Measurements from ENCODE around the gene PSME4. TPM values are rescaled to one million over a fixed set of nuclear protein-coding genes. Genes with fewer than 3 reads are reported as not detected.

The PSME4 gene
- total RNA-seq, 4 donors from 2014 or later: 144 to 247 (median 162) TPM

DNA sequence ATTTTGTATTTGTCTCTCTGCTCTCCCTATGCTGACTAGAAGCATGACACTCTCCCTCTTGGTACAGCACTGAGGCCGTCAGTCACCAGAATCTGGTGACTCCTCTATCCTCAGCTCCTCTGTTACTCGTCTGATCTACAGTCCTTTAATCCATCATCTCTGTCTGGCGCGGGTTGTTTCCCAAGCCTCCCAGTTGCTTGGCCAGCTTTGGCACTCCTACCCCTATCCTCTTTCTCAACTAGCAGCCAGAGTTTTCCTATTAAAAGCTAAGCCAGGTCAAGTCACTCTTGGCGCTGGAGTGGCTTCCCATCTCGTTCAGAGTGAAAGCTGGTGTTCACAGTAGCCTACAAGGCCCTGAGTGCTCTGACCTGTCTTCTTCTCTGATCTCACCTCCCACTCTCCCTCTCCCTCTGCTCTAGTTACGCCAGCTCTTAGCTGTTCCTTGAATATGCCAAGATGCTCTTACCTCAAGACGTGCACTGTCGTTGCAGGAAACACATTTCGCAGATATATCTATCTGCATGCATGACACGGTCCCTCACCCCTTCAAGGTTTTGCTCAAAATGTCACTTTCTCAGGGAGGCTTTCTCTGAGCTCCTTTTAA is 41.8 kb upstream of the PSME4 start:
- ATAC-seq (peak; percentile 93 to 96), DNase-seq (peak; percentile 84 to 93)
- H3K27ac ChIP-seq: peak overlapping the region; percentile 66 to 79 (median 76)

DNA sequence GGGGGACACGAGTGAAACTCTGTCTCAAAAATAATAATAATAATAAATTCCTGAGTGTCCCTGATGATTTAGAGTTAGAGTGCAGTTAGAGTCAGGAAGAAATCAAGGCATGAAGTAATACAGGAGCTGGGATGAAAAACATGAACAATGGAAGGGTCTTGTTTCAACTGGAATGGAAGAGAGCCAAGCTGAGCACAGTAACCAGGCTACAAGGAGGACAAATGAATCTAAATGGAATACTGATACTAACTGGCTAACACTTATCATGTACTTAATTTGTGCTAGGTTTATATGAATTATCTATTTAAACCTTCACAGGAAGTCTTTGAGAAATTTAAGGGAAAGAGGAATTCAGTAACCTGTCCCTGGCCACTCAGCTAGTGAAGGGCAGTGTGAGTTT is 38.8 kb upstream of the PSME4 start:
- no peak for DNase-seq
- H3K9me3 ChIP-seq: no peaks in the 10 kb centered on the region
- no peak for TF ChIP-seq POLR2A (IDR thresholded peaks at IDR 0.05)
- TF ChIP-seq, protein P1, sequence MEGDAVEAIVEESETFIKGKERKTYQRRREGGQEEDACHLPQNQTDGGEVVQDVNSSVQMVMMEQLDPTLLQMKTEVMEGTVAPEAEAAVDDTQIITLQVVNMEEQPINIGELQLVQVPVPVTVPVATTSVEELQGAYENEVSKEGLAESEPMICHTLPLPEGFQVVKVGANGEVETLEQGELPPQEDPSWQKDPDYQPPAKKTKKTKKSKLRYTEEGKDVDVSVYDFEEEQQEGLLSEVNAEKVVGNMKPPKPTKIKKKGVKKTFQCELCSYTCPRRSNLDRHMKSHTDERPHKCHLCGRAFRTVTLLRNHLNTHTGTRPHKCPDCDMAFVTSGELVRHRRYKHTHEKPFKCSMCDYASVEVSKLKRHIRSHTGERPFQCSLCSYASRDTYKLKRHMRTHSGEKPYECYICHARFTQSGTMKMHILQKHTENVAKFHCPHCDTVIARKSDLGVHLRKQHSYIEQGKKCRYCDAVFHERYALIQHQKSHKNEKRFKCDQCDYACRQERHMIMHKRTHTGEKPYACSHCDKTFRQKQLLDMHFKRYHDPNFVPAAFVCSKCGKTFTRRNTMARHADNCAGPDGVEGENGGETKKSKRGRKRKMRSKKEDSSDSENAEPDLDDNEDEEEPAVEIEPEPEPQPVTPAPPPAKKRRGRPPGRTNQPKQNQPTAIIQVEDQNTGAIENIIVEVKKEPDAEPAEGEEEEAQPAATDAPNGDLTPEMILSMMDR (IDR thresholded peaks at IDR 0.05 in 4 of 5, conservative IDR thresholded peaks at IDR 0.05 in 1 of 5): no peak
- H3K27me3 ChIP-seq: no peaks in the 10 kb centered on the region
- no peak overlapping the region for H3K4me3 ChIP-seq
- no peak for ATAC-seq
- intact Hi-C loops (cut with DNase I; ENCODE audit: low total_unique reads) (no loop called here), in situ Hi-C loops (cut with MboI; ENCODE audit: low sequenced_read_pairs in 4 of 4) (no loop called here)
- peaks cover 4 to 8% of the 10 kb centered on the region in 2 donors for H3K4me1 ChIP-seq
- no peaks in the 10 kb centered on the region for H3K36me3 ChIP-seq
- H3K27ac ChIP-seq: no peak overlapping the region

More for the DNA sequence above, 41.8 kb upstream of the PSME4 start:
- in situ Hi-C loops (cut with MboI; ENCODE audit: low sequenced_read_pairs in 4 of 4): no loop called here
- Histone ChIP-seq H3K36me3 (no peaks in the 10 kb centered on the region), H3K4me1 (peaks cover 11 to 15% of the 10 kb centered on the region in 2 donors), H3K27me3 (no peaks in the 10 kb centered on the region), H3K4me3 (no peak overlapping the region), H3K9me3 (no peaks in the 10 kb centered on the region)
- intact Hi-C loops (cut with DNase I; ENCODE audit: low total_unique reads): no loop called here
- TF ChIP-seq, protein P1 (IDR thresholded peaks at IDR 0.05 in 4 of 5, conservative IDR thresholded peaks at IDR 0.05 in 1 of 5): no peak
- TF ChIP-seq POLR2A (IDR thresholded peaks at IDR 0.05): no peak

DNA sequence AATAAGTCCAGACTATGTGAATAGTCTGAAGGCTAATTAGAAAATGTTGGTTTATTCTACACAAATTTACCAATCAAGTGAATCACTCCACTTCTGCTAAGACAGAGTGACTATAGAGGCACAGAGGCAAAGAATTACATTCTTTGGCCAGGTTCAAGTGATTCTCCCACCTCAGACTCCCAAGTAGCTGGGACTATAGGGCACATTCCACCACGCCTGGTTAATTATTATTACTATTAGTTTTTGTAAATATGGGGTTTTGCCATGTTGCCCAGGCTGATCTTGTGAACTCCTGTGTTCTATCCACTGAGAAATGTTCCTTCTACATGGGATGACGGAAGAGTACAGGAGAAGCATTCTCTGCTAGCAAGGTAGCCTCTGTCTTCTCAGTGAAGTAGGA is 37.6 kb upstream of the PSME4 start:
- no peak overlapping the region for H3K27ac ChIP-seq
- no peaks in the 10 kb centered on the region for H3K27me3 ChIP-seq
- no peak for ATAC-seq
- intact Hi-C loops (cut with DNase I; ENCODE audit: low total_unique reads): no loop called here
- H3K9me3 ChIP-seq: no peaks in the 10 kb centered on the region
- TF ChIP-seq, protein P1 (IDR thresholded peaks at IDR 0.05 in 4 of 5, conservative IDR thresholded peaks at IDR 0.05 in 1 of 5): no peak
- TF ChIP-seq POLR2A (IDR thresholded peaks at IDR 0.05): no peak
- H3K36me3 ChIP-seq: no peaks in the 10 kb centered on the region
- no peak for DNase-seq
- H3K4me3 ChIP-seq: no peak overlapping the region
- peaks cover 4 to 8% of the 10 kb centered on the region in 2 donors for H3K4me1 ChIP-seq
- in situ Hi-C loops (cut with MboI; ENCODE audit: low sequenced_read_pairs in 4 of 4): no loop called here

DNA sequence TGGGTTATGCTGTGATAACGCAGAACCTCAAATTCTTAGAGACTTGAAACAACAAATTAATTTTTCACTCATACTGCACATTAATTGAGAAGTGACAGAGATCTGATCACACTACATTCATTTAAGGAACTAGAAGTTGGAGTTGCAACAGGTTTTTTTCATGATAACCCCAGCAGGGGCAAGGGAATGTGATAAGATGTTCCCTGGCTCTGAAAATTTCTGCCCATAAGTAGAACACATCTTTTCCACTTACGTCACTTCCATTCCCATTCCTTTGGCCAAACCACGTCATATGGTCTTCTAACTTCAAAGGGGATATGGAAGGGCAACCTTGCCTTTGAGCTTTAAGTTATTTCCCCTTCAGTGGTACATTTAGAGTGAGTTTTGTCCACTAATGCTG is 29.7 kb upstream of the PSME4 start:
- Histone ChIP-seq H3K9me3 (no peaks in the 10 kb centered on the region), H3K36me3 (no peaks in the 10 kb centered on the region), H3K4me3 (no peak overlapping the region), H3K27ac (no peak overlapping the region), H3K4me1 (peaks cover 0 to 5% of the 10 kb centered on the region in 2 donors), H3K27me3 (no peaks in the 10 kb centered on the region)
- in situ Hi-C loops (cut with MboI; ENCODE audit: low sequenced_read_pairs in 4 of 4) (no loop called here), intact Hi-C loops (cut with DNase I; ENCODE audit: low total_unique reads) (no loop called here)
- no peak for DNase-seq
- TF ChIP-seq, protein P1 (IDR thresholded peaks at IDR 0.05 in 4 of 5, conservative IDR thresholded peaks at IDR 0.05 in 1 of 5): no peak
- ATAC-seq: no peak

DNA sequence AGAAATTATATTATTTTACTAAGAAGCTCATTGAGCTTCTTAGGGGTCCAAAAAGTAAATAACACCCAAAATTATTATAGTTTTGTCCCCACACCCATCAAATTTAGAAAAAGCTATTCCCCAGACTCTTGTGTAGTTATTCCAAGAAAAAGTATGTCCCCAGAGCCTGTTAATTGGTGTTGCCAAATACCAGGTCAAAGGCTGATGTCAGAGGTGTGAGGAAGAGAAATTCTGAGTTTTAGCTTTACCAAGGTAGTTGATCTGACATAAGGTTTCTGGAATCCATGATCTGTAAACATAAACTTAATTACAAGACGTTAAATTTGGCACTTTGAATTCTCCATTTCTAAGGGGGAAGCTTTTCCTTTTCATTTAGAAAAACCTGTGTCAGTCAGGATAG is 29.3 kb upstream of the PSME4 start:
- H3K27me3 ChIP-seq: no peaks in the 10 kb centered on the region
- DNase-seq: no peak
- intact Hi-C loops (cut with DNase I; ENCODE audit: low total_unique reads) (no loop called here), in situ Hi-C loops (cut with MboI; ENCODE audit: low sequenced_read_pairs in 4 of 4) (no loop called here)
- no peaks in the 10 kb centered on the region for H3K9me3 ChIP-seq
- no peak overlapping the region for H3K27ac ChIP-seq
- peaks cover under 1 to 5% of the 10 kb centered on the region in 2 donors for H3K4me1 ChIP-seq
- H3K36me3 ChIP-seq: no peaks in the 10 kb centered on the region
- H3K4me3 ChIP-seq: no peak overlapping the region
- ATAC-seq: no peak
- TF ChIP-seq, protein P1 (IDR thresholded peaks at IDR 0.05 in 4 of 5, conservative IDR thresholded peaks at IDR 0.05 in 1 of 5): no peak
- no peak for TF ChIP-seq POLR2A (IDR thresholded peaks at IDR 0.05)

All from gastrocnemius medialis (tissue), 4 donors.